ENCODE results near the gene INPP5A.

Gene INPP5A

DNA sequence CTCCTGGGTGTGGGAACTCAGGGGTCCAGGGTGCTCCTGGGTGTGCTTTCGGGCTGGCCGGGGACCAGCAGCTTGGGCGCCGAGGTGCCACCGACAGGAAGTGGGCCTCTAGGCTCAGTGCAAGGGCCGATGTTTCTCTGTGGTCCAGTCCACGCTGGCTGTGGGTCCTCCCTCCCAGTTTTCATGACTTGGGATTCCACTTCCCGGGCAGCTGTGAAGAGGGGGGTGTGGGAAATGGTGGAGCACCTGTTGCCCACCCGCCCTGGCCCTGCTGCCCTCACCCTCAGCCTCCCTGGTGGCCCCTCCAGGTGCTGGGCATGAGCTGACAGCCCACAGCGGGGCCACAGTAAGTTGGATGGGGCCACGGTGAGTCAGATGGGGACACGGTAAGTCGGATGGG lies 189.8 kb downstream of the INPP5A start:
- no peaks in the 10 kb centered on the region for H3K9me3 ChIP-seq (ENCODE audit: control insufficient read depth, low read length)
- no peaks in the 10 kb centered on the region for H3K4me1 ChIP-seq (ENCODE audit: control insufficient read depth, insufficient read depth, low read length, poor library complexity, severe bottlenecking)
- no peaks in the 10 kb centered on the region for H3K27me3 ChIP-seq (replicated peaks; ENCODE audit: control insufficient read depth, insufficient read depth, low read length, poor library complexity, severe bottlenecking)
- DNase-seq, result no peak
- H3K27ac ChIP-seq (ENCODE audit: insufficient read depth, low read length, poor library complexity, severe bottlenecking), result no peak overlapping the region
- no peak overlapping the region for H3K4me3 ChIP-seq (ENCODE audit: insufficient read depth, low read depth, low read length, poor library complexity, severe bottlenecking)
- H3K36me3 ChIP-seq (ENCODE audit: control insufficient read depth, insufficient read depth, low read length), result peaks cover 18% of the 10 kb centered on the region

DNA sequence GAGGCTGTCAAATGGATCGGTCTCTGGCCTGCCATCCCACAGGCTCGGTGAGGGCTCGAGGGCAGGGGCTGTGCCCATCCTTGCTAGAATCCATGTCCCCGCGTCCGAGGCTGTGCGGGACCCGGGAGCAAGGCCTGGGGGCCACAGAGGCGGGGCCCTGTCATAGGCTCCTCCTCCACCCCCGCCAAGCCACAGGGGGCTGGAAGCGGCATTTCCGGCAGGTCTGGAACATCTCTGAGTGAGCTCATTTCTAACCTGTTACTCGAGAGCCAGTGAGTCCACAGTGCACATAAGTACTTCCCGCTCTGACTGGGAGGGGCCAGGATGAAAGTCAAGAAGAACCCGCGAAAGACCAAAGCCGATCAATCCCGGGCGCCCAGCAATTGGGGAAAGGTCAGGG lies 190.7 kb downstream of the INPP5A start:
- H3K4me3 ChIP-seq (ENCODE audit: insufficient read depth, low read depth, low read length, poor library complexity, severe bottlenecking), result no peak overlapping the region
- H3K27ac ChIP-seq (ENCODE audit: insufficient read depth, low read length, poor library complexity, severe bottlenecking), result no peak overlapping the region
- no peaks in the 10 kb centered on the region for H3K27me3 ChIP-seq (replicated peaks; ENCODE audit: control insufficient read depth, insufficient read depth, low read length, poor library complexity, severe bottlenecking)
- no peaks in the 10 kb centered on the region for H3K4me1 ChIP-seq (ENCODE audit: control insufficient read depth, insufficient read depth, low read length, poor library complexity, severe bottlenecking)
- no peaks in the 10 kb centered on the region for H3K9me3 ChIP-seq (ENCODE audit: control insufficient read depth, low read length)
- H3K36me3 ChIP-seq (ENCODE audit: control insufficient read depth, insufficient read depth, low read length), result peaks cover 27% of the 10 kb centered on the region
- no peak for DNase-seq

- H3K4me1 ChIP-seq (ENCODE audit: control insufficient read depth, insufficient read depth, low read length, poor library complexity, severe bottlenecking), result no peaks in the 10 kb centered on the region
- peaks cover 27% of the 10 kb centered on the region for H3K36me3 ChIP-seq (ENCODE audit: control insufficient read depth, insufficient read depth, low read length)
- no peaks in the 10 kb centered on the region for H3K9me3 ChIP-seq (ENCODE audit: control insufficient read depth, low read length)
- DNase-seq, result no peak
- no peak overlapping the region for H3K27ac ChIP-seq (ENCODE audit: insufficient read depth, low read length, poor library complexity, severe bottlenecking)
- H3K27me3 ChIP-seq (replicated peaks; ENCODE audit: control insufficient read depth, insufficient read depth, low read length, poor library complexity, severe bottlenecking), result no peaks in the 10 kb centered on the region
- no peak overlapping the region for H3K4me3 ChIP-seq (ENCODE audit: insufficient read depth, low read depth, low read length, poor library complexity, severe bottlenecking)
These were observed 191.2 kb downstream of the INPP5A start for GRCh38 chr10:132728741-132729140.

DNA sequence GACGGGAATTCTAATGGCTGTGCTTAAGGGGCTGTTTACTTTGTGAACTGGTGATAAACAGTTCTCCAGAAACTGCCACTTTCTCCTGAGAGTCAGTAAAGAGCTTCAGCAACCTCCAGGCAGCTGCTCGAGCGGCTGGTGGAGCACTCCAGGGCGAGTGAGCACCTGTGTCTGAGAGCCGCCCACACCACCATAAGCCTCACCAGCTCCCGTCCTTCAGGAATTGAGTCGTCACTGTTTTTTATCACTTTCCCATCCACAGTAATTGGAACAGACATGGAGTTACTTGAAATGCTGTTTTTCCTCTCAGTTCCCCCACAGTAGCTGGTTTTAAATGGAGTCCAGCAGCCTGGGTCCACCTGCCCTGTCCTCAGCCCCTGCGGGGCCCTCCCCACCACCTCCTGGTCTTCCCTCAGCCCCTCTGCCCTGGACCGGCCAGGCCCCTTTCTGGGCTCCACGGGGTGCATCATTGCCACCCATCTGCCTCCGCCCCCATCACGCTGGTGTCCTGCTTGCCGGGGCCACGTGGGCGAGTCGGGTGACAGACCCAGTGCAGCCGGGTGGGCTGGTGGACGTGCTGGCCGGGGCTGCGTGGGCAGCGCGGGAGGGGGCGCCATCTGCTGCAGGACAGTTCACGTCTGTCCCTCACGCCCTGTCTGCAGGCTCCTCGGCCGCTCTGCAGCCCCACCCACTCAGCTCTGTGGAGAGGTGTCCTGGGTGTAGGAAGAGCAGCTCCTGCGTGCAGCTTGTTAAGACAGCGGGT lies 192.4 kb downstream of the INPP5A start:
- no peaks in the 10 kb centered on the region for H3K27me3 ChIP-seq (replicated peaks; ENCODE audit: control insufficient read depth, insufficient read depth, low read length, poor library complexity, severe bottlenecking)
- no peak overlapping the region for H3K27ac ChIP-seq (ENCODE audit: insufficient read depth, low read length, poor library complexity, severe bottlenecking)
- H3K36me3 ChIP-seq (ENCODE audit: control insufficient read depth, insufficient read depth, low read length), result peaks cover 27% of the 10 kb centered on the region
- H3K9me3 ChIP-seq (ENCODE audit: control insufficient read depth, low read length), result no peaks in the 10 kb centered on the region
- H3K4me1 ChIP-seq (ENCODE audit: control insufficient read depth, insufficient read depth, low read length, poor library complexity, severe bottlenecking), result no peaks in the 10 kb centered on the region
- no peak for DNase-seq
- no peak overlapping the region for H3K4me3 ChIP-seq (ENCODE audit: insufficient read depth, low read depth, low read length, poor library complexity, severe bottlenecking)

DNA sequence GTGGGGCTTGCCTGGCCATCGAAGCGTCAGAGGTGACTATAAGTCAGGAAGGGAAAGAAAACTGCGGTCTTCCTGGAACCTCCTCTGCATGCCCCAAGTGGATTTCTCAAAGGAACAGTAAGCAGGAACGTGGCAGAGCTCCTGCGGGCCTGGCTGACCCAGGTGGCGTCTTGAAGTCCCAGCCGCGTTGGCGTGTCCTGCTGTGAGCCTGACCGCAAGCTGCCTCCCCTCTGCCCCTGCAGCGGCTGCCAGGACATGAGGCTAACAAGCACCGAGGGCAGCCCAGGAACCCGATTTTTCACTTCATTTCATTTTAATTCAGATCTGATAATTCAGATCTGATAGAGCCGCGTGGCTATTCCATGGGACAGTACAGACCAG lies 193.0 kb downstream of the INPP5A start:
- H3K9me3 ChIP-seq (ENCODE audit: control insufficient read depth, low read length), result no peaks in the 10 kb centered on the region
- DNase-seq, result no peak
- H3K36me3 ChIP-seq (ENCODE audit: control insufficient read depth, insufficient read depth, low read length), result peaks cover 27% of the 10 kb centered on the region
- H3K4me3 ChIP-seq (ENCODE audit: insufficient read depth, low read depth, low read length, poor library complexity, severe bottlenecking), result no peak overlapping the region
- H3K4me1 ChIP-seq (ENCODE audit: control insufficient read depth, insufficient read depth, low read length, poor library complexity, severe bottlenecking), result no peaks in the 10 kb centered on the region
- no peaks in the 10 kb centered on the region for H3K27me3 ChIP-seq (replicated peaks; ENCODE audit: control insufficient read depth, insufficient read depth, low read length, poor library complexity, severe bottlenecking)
- H3K27ac ChIP-seq (ENCODE audit: insufficient read depth, low read length, poor library complexity, severe bottlenecking), result no peak overlapping the region

- Histone ChIP-seq H3K27me3 (replicated peaks; ENCODE audit: control insufficient read depth, insufficient read depth, low read length, poor library complexity, severe bottlenecking) (no peaks in the 10 kb centered on the region), H3K27ac (ENCODE audit: insufficient read depth, low read length, poor library complexity, severe bottlenecking) (no peak overlapping the region), H3K4me1 (ENCODE audit: control insufficient read depth, insufficient read depth, low read length, poor library complexity, severe bottlenecking) (no peaks in the 10 kb centered on the region), H3K36me3 (ENCODE audit: control insufficient read depth, insufficient read depth, low read length) (peaks cover 17% of the 10 kb centered on the region), H3K9me3 (ENCODE audit: control insufficient read depth, low read length) (no peaks in the 10 kb centered on the region), H3K4me3 (ENCODE audit: insufficient read depth, low read depth, low read length, poor library complexity, severe bottlenecking) (no peak overlapping the region)
- no peak for DNase-seq
These were observed 194.9 kb downstream of the INPP5A start for GRCh38 chr10:132732518-132732917.

DNA sequence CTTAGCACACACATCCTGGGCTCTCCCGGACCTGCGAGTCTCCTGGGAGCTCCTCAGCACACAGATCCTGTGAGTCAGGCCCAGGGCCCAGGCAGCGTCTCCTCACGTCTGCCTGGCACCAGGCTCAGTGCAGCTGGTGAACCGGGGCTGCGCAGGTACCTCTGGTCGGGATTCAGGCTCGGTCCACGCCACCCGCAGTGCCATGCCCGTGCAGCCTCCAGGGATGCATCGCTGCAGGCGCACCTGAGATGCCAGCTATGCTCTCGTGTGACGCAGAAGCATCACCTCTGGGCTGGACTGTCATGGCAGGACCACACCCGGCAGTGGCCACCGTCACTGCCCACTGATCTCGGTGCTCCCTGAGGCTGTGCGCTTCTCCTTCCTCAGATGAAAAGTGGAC lies 196.3 kb downstream of the INPP5A start:
- Histone ChIP-seq H3K36me3 (ENCODE audit: control insufficient read depth, insufficient read depth, low read length) (peaks cover 9% of the 10 kb centered on the region), H3K27ac (ENCODE audit: insufficient read depth, low read length, poor library complexity, severe bottlenecking) (no peak overlapping the region), H3K27me3 (replicated peaks; ENCODE audit: control insufficient read depth, insufficient read depth, low read length, poor library complexity, severe bottlenecking) (no peaks in the 10 kb centered on the region), H3K4me1 (ENCODE audit: control insufficient read depth, insufficient read depth, low read length, poor library complexity, severe bottlenecking) (no peaks in the 10 kb centered on the region), H3K9me3 (ENCODE audit: control insufficient read depth, low read length) (no peaks in the 10 kb centered on the region), H3K4me3 (ENCODE audit: insufficient read depth, low read depth, low read length, poor library complexity, severe bottlenecking) (no peak overlapping the region)
- DNase-seq, result no peak

DNA sequence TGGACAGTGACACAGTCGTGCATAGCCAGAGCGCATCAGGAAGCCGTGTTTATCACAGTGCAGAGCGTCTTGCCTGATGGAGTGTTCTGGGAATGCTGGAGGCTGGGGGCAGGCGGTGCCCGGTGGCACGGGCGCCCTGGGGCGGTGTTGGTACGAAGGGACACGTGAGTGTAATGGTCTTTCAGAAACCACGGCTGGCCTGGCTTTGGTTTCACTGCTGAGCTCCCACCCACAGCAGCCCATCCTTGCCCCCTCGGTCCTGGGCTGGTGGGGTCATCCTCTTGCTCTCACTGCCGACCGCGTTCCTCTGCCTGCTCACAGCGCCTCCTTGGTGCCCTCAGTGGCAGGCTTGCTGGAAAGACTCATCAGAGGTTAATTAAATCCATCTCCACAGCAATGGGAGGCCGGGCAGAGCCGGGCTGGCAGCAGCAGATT lies 197.8 kb downstream of the INPP5A start:
- H3K36me3 ChIP-seq (ENCODE audit: control insufficient read depth, insufficient read depth, low read length), result peaks cover 9% of the 10 kb centered on the region
- H3K4me3 ChIP-seq (ENCODE audit: insufficient read depth, low read depth, low read length, poor library complexity, severe bottlenecking), result no peak overlapping the region
- H3K27ac ChIP-seq (ENCODE audit: insufficient read depth, low read length, poor library complexity, severe bottlenecking), result no peak overlapping the region
- H3K9me3 ChIP-seq (ENCODE audit: control insufficient read depth, low read length), result no peaks in the 10 kb centered on the region
- H3K4me1 ChIP-seq (ENCODE audit: control insufficient read depth, insufficient read depth, low read length, poor library complexity, severe bottlenecking), result no peaks in the 10 kb centered on the region
- H3K27me3 ChIP-seq (replicated peaks; ENCODE audit: control insufficient read depth, insufficient read depth, low read length, poor library complexity, severe bottlenecking), result no peaks in the 10 kb centered on the region
- DNase-seq, result no peak

DNA sequence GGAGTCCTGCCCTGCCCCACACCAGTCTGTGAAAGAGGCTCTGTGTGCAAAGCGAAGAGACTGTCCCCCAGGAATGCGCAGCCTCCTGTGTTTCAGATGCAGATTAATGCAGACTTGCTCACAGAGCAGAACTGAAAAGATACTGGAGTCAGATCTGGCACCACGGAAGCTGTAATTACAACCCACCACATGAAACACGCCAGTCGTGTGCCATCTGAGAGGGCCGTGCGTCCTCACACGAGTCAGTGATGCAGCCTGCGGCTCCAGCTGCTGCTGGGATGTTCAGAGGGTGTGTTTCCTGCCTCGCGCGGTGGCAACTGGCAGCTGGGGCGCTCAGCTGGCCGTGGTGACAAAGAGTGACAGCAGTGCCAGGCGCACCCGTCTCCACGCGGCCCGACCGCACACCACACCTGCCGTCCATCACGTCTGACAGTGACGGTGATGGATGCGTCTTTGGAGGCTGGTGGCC lies 198.4 kb downstream of the INPP5A start:
- no peak for DNase-seq
- Histone ChIP-seq H3K9me3 (ENCODE audit: control insufficient read depth, low read length) (no peaks in the 10 kb centered on the region), H3K27me3 (replicated peaks; ENCODE audit: control insufficient read depth, insufficient read depth, low read length, poor library complexity, severe bottlenecking) (no peaks in the 10 kb centered on the region), H3K27ac (ENCODE audit: insufficient read depth, low read length, poor library complexity, severe bottlenecking) (no peak overlapping the region), H3K4me1 (ENCODE audit: control insufficient read depth, insufficient read depth, low read length, poor library complexity, severe bottlenecking) (no peaks in the 10 kb centered on the region), H3K4me3 (ENCODE audit: insufficient read depth, low read depth, low read length, poor library complexity, severe bottlenecking) (no peak overlapping the region), H3K36me3 (ENCODE audit: control insufficient read depth, insufficient read depth, low read length) (peaks cover 9% of the 10 kb centered on the region)

DNA sequence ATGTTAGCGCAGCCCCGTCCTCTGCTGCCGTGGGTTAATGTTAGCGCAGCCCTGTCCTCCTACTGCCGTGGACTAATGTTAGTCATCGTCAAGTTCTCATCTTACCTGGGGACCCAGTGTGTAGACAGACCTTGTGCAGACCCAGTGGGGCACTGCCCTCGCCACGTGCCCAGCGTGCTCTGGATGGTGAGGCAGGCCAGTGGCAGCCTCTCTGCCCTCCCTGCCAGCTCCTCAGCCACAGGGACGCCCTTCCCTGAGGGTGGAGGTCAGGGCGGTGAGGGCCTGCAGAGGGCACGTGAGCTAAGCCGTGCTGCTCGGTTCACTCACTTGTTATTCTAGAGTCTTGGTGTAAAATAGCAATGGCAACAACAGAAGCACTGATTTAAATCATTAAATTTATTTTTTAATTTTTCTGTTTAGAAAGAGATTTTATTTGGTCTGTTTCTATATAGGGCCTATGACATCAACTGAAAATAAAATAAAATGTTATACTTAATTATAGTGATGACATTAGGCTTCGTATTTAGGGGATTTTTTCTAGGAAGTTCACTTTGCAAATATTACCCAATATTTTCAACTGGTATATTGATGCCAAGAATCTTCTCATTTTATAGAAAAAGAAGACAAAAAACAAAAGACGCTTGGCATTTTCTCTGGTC lies 199.9 kb downstream of the INPP5A start:
- peaks cover 8% of the 10 kb centered on the region for H3K36me3 ChIP-seq (ENCODE audit: control insufficient read depth, insufficient read depth, low read length)
- H3K4me3 ChIP-seq (ENCODE audit: insufficient read depth, low read depth, low read length, poor library complexity, severe bottlenecking), result no peak overlapping the region
- no peak overlapping the region for H3K27ac ChIP-seq (ENCODE audit: insufficient read depth, low read length, poor library complexity, severe bottlenecking)
- H3K9me3 ChIP-seq (ENCODE audit: control insufficient read depth, low read length), result no peaks in the 10 kb centered on the region
- no peaks in the 10 kb centered on the region for H3K27me3 ChIP-seq (replicated peaks; ENCODE audit: control insufficient read depth, insufficient read depth, low read length, poor library complexity, severe bottlenecking)
- no peaks in the 10 kb centered on the region for H3K4me1 ChIP-seq (ENCODE audit: control insufficient read depth, insufficient read depth, low read length, poor library complexity, severe bottlenecking)
- DNase-seq, result no peak
